Progenitor cell of endocrine pancreas (in vitro differentiated cells): Measurements from ENCODE around the gene FAM3C. TPM values are rescaled to one million over a fixed set of nuclear protein-coding genes. Genes with fewer than 3 reads are reported as not detected.
"Not testable (repeated sequence)": the region's sequence is repeated elsewhere in the genome, so short reads cannot be mapped to it uniquely, and the experiment has no call there.

Experiments
- DNase-seq: peaks from one replicate; pipeline ENCODE4 v3.0.0; 2021; ENCODE audit warnings: low spot score; ENCODE audit not compliant: unreplicated experiment
- H3K27ac Mint-ChIP-seq: 2 replicates; pipeline ENCODE4 v1.8.0; 2021; ENCODE audit warnings: mild to moderate bottlenecking, moderate library complexity, mixed read lengths
- H3K27me3 Mint-ChIP-seq: 2 replicates; pipeline ENCODE4 v1.8.0; 2021; ENCODE audit warnings: mixed read lengths
- H3K36me3 Mint-ChIP-seq: 2 replicates; pipeline ENCODE4 v1.8.0; 2022; ENCODE audit warnings: mixed read lengths; ENCODE audit not compliant: insufficient read depth
- H3K4me1 Mint-ChIP-seq: 2 replicates; pipeline ENCODE4 v1.8.0; 2021; ENCODE audit warnings: low read depth, mixed read lengths
- H3K4me3 Mint-ChIP-seq: 2 replicates; pipeline ENCODE4 v1.8.0; 2021; ENCODE audit warnings: low read depth, mild to moderate bottlenecking, moderate library complexity, mixed read lengths
- H3K9me3 Mint-ChIP-seq: 2 replicates; pipeline ENCODE4 v1.8.0; 2021; ENCODE audit warnings: low read depth, mixed read lengths
- CTCF ChIP-seq: fragments of 200-600 bp; sonication (generic); IDR thresholded peaks from one replicate; pipeline ENCODE4 v1.5.0; 2021; ENCODE audit warnings: antibody characterized with exemption, mild to moderate bottlenecking; ENCODE audit not compliant: unreplicated experiment
- total RNA-seq: library from RNA; stranded (reverse); gene quantifications from 2 replicates; pipeline ENCODE4 v1.2.1, GENCODE V29; 2021

The FAM3C gene
- total RNA-seq, 1 donor from 2014 or later = 39.1 TPM

DNA sequence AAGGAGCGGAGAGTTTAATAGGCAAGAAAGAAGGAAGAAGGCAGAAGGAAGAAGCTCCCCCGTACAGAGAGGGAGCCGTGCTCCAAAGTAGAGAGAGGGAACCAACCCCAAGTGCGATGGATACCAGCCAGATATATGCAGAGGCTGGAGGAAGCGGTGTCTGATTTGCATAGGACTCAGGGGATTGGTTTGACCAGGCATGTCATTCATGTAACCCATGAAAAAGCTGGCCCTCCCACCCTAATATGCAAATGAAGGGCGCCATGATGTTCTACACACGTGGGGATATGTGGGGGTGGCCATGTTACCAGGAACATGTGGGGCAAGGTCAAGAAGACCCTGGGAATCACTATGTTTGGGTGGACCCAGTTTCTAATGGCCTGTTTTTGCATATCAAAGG, 40.6 kb upstream of the FAM3C start:
- H3K4me3 Mint-ChIP-seq = no peak overlapping the region
- peaks cover 9% of the 10 kb centered on the region for H3K9me3 Mint-ChIP-seq
- H3K27ac Mint-ChIP-seq = no peak overlapping the region
- TF ChIP-seq CTCF = no peak
- no peak for DNase-seq
- H3K36me3 Mint-ChIP-seq = peaks cover 6% of the 10 kb centered on the region
- H3K27me3 Mint-ChIP-seq = no peaks in the 10 kb centered on the region
- H3K4me1 Mint-ChIP-seq = peaks cover 10% of the 10 kb centered on the region

DNA sequence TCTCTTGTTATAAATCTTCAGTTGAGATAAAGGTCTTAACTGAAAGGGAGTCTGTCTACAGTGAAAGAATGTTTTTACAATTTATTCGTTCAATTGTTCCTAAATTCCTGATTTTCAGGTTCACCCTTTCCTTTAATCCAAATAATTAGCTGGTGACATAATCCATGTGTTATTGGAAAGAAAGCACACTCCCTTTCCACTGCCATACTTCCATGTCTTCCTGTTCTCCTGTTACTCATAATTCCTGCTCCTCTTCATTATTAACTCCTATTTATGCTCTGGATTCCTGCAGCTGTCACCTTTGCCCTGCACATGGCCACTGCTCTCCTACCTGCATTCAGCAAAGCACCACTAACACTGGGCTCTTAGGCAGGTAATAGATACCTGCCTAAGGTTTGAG, 40.0 kb upstream of the FAM3C start:
- no peak for TF ChIP-seq CTCF
- no peaks in the 10 kb centered on the region for H3K27me3 Mint-ChIP-seq
- peaks cover 6% of the 10 kb centered on the region for H3K36me3 Mint-ChIP-seq
- no peak overlapping the region for H3K27ac Mint-ChIP-seq
- peaks cover 9% of the 10 kb centered on the region for H3K9me3 Mint-ChIP-seq
- DNase-seq = no peak
- no peak overlapping the region for H3K4me3 Mint-ChIP-seq
- H3K4me1 Mint-ChIP-seq = peaks cover 10% of the 10 kb centered on the region

DNA sequence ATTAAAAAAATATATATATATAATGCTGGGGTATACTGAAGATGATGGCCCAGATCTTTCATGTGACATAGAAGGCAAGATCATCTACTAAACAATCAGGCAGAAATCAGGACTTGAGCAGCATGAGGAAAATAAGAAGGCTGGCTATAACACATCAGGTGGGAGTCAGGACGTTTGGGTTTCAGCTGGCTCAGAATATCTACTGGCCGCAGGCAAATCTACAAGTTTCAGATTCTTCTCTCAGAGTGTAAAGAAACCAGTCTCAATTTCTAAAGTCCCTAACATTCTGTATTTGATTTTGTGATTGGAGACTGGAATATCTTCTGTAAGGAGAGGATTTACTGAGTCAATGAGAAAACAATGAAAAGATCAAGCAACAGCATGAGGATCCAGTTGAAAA, 37.7 kb upstream of the FAM3C start:
- no peak for DNase-seq
- no peak for TF ChIP-seq CTCF
- peaks cover under 1% of the 10 kb centered on the region for H3K9me3 Mint-ChIP-seq
- no peaks in the 10 kb centered on the region for H3K27me3 Mint-ChIP-seq
- no peak overlapping the region for H3K27ac Mint-ChIP-seq
- no peak overlapping the region for H3K4me3 Mint-ChIP-seq
- H3K4me1 Mint-ChIP-seq = peaks cover 9% of the 10 kb centered on the region
- peaks cover 2% of the 10 kb centered on the region for H3K36me3 Mint-ChIP-seq

GRCh38 chr7:121432486-121432885, 36.4 kb upstream of the FAM3C start:
- H3K27ac Mint-ChIP-seq, H3K4me1 Mint-ChIP-seq, DNase-seq: not testable (repeated sequence)

GRCh38 chr7:121431996-121432395, 35.9 kb upstream of the FAM3C start:
- Mint-ChIP-seq H3K27me3 (no peaks in the 10 kb centered on the region), H3K9me3 (no peaks in the 10 kb centered on the region), H3K36me3 (no peaks in the 10 kb centered on the region), H3K27ac (no peak overlapping the region), H3K4me1 (no peaks in the 10 kb centered on the region), H3K4me3 (no peak overlapping the region)
- no peak for TF ChIP-seq CTCF
- no peak for DNase-seq

More at GRCh38 chr7:121432486-121432885, 36.4 kb upstream of the FAM3C start:
- H3K4me3 Mint-ChIP-seq, H3K9me3 Mint-ChIP-seq, H3K27me3 Mint-ChIP-seq, H3K36me3 Mint-ChIP-seq: not testable (repeated sequence)

DNA sequence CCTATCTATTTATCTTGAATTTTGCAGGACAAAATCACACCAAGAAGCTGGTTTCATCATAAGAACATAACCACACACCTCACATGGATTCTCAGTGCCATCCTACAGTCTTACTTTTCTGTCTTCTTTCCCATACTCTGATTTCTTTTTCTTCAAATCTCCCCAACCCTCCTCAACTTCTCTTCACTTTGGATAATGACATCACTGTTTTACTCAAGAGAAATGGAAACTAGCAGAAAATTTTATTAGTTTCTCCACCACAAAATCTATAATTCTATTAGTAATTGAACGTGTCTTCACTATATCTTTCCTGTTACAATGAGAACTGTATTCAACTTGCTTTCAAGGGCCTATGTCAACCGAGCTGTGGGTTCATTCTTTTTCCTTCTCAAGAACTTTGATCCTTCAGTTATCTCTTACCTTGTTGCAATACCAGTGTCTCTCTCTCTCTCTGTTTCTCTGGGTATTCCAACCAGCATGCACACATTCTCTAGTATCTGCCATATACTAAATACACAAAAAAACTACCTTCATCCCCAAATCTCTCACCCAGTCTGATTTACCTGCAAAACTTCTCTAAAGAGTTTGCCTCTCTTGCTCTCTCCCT, 35.4 kb upstream of the FAM3C start:
- H3K36me3 Mint-ChIP-seq = no peaks in the 10 kb centered on the region
- no peak for DNase-seq
- no peaks in the 10 kb centered on the region for H3K9me3 Mint-ChIP-seq
- H3K27ac Mint-ChIP-seq = no peak overlapping the region
- no peaks in the 10 kb centered on the region for H3K4me1 Mint-ChIP-seq
- H3K27me3 Mint-ChIP-seq = no peaks in the 10 kb centered on the region
- no peak for TF ChIP-seq CTCF
- H3K4me3 Mint-ChIP-seq = no peak overlapping the region
